Measurements from ENCODE around the gene PXDN.

DNA sequence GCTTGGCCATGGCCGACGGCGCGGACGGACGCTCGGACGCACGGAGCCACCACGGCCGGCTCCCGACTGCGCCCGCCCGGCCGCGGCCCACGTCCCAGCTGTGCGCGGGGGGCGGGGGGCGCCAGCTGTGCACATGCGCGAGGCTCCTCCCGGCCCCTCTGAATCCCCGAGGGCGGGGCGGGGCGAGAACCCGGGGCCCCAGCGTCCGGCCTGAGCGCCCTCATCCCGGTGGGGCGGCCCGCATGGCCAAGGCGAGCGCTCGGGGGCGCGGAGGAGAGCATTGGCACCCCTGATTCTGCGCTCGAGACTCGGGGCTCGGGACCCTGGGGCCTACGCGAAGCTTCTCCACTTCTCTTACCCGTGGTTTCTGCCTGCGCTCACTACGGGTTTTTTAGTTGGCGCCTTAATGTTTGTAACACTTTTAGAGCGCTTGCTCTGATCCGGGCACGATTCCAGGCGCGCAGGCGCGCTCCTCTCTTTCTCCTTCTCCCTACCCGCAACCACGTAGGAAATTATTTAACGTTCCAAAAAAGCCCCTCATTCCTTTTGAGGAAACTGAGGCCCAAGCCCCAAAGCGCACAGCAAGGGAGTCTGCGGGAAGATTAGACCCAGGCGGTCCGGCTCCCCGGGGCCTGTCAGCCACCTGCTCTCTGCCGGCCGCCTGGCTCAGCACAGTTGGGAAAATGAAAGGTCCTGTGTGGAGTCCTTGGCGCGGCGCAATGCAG lies at the start of gene PXDN:
- TF ChIP-seq CHD1 (IDR thresholded peaks at IDR 0.05; ENCODE audit: low read depth, low read length), result no peak
- no peak for TF ChIP-seq CEBPB (IDR thresholded peaks at IDR 0.05; ENCODE audit: low read depth, low read length)
- TF ChIP-seq POLR2A (IDR thresholded peaks at IDR 0.05; ENCODE audit: low read depth, low read length), result peak; percentile 92
- TF ChIP-seq, protein P1, sequence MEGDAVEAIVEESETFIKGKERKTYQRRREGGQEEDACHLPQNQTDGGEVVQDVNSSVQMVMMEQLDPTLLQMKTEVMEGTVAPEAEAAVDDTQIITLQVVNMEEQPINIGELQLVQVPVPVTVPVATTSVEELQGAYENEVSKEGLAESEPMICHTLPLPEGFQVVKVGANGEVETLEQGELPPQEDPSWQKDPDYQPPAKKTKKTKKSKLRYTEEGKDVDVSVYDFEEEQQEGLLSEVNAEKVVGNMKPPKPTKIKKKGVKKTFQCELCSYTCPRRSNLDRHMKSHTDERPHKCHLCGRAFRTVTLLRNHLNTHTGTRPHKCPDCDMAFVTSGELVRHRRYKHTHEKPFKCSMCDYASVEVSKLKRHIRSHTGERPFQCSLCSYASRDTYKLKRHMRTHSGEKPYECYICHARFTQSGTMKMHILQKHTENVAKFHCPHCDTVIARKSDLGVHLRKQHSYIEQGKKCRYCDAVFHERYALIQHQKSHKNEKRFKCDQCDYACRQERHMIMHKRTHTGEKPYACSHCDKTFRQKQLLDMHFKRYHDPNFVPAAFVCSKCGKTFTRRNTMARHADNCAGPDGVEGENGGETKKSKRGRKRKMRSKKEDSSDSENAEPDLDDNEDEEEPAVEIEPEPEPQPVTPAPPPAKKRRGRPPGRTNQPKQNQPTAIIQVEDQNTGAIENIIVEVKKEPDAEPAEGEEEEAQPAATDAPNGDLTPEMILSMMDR (conservative IDR thresholded peaks at IDR 0.05; ENCODE audit: low read depth, low read length), result 0 out of 2 replicates have a peak, but pooled peaks have one; percentile 1
- no peak for TF ChIP-seq RAD21 (IDR thresholded peaks at IDR 0.05; ENCODE audit: low read length)
- no peak for TF ChIP-seq SMC3 (IDR thresholded peaks at IDR 0.05; ENCODE audit: low read depth, low read length)
- TF ChIP-seq MXI1 (IDR thresholded peaks at IDR 0.05; ENCODE audit: borderline replicate concordance, low read depth, low read length), result peak; percentile 68; the same call in 1 of the 2 replicates
- peak; percentile 76 for TF ChIP-seq BHLHE40 (IDR thresholded peaks at IDR 0.05; ENCODE audit: low read depth, low read length)
- TF ChIP-seq FOS (IDR thresholded peaks at IDR 0.05; ENCODE audit: low read depth, low read length), result no peak
- no peak for TF ChIP-seq MAFK (IDR thresholded peaks at IDR 0.05; ENCODE audit: low read depth, low read length)
- TF ChIP-seq RCOR1 (IDR thresholded peaks at IDR 0.05; ENCODE audit: insufficient replicate concordance, low read length), result no peak
- no peak for TF ChIP-seq RFX5 (IDR thresholded peaks at IDR 0.05; ENCODE audit: low read depth, low read length)
- TF ChIP-seq NFE2L2 (IDR thresholded peaks at IDR 0.05; ENCODE audit: low read depth, low read length), result no peak
- TF ChIP-seq, protein P2, sequence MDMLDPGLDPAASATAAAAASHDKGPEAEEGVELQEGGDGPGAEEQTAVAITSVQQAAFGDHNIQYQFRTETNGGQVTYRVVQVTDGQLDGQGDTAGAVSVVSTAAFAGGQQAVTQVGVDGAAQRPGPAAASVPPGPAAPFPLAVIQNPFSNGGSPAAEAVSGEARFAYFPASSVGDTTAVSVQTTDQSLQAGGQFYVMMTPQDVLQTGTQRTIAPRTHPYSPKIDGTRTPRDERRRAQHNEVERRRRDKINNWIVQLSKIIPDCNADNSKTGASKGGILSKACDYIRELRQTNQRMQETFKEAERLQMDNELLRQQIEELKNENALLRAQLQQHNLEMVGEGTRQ (IDR thresholded peaks at IDR 0.05; ENCODE audit: low read depth, low read length), result no peak
